Stimulated activated CD4-positive, alpha-beta T cell treated with anti-CD3 and anti-CD28 coated beads, TNF-alpha, amount 100 ng/mL, for 1 hour (primary cell): ENCODE data around the gene NECAB2.

Experiments used
- DNase-seq, 3 donors: peaks; one replicate each; pipeline ENCODE4 v3.0.0-alpha.2; 2020; ENCODE audit warnings: low read depth in 3 of 3, low spot score in 1 of 3

Gene NECAB2

GRCh38 chr16:84042879-84043485 lies 74.9 kb downstream of the NECAB2 start:
- DNase-seq, result no peak

DNA sequence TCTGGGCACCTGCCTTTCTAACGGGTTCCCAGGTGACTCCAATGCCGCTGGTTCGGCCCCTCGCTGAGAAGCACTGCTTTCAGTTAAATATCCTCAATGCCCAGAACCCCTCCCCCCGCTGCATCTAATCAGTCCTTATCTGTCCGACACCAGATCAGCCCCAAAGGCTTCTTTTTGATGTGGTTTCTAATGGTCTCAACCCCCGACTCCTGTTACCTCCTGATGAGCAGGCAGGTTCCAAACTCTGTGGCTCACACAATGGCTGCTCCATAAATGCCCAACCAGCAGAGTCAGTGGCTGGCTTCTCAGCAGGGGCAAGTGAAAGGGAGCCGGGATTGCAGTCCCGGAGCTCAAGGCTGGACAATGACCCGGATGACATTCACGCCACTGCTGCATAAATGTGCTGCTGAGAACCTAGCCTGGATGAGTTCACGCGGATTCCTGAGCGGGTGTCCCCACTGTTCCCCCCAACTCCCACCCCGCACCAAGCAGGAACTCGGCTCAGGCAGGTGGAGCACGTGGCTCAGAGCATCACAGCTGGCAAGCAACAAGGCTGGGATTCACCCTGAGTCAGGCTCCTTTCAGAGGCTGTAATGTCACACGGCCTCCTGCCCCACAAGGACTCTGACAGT lies 75.6 kb downstream of the NECAB2 start:
- DNase-seq, result no peak

DNA sequence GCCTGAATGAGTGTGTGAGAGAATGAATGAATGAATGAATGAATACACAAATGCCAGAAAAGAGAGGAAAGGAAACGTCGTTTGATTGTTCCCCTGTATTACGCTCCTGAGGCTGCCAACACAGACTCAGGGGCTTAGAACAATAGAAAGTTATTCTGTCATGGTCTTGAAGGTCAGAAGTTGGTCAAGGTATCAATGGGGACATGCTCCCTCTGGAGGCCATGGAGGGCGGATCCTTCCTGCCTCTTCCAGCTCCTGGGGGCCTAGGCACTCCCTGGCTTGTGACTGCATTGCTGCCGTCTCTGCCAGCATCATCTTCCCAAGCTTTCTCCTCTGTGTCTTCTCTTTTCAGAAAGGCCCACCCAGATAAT lies 76.1 kb downstream of the NECAB2 start:
- no peak for DNase-seq

GRCh38 chr16:84045001-84045817 lies 77.2 kb downstream of the NECAB2 start:
- no peak for DNase-seq

- DNase-seq, result no peak
Measured at GRCh38 chr16:84045818-84046470, 77.9 kb downstream of the NECAB2 start.

DNA sequence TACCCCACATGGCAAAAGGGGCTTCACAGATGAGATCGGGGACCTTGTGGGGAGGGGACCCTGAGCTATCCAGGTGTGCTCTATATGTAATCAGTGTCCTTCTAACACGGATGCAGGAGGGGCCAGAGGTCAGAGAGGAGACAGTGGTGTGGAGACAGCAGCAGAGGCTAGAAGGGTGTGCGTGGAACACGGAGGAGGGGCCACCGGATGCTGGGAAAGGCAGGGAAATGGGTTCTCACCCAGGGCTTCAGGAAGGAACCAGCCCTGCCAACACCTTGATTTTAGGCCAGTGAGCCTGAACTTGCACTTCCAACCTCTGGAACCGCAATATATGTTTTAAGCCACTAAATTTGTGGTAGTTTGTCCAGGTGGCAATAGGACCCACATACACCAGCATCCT lies 79.2 kb downstream of the NECAB2 start:
- DNase-seq, result no peak

GRCh38 chr16:84047626-84048025 lies 79.6 kb downstream of the NECAB2 start:
- DNase-seq, result no peak

DNA sequence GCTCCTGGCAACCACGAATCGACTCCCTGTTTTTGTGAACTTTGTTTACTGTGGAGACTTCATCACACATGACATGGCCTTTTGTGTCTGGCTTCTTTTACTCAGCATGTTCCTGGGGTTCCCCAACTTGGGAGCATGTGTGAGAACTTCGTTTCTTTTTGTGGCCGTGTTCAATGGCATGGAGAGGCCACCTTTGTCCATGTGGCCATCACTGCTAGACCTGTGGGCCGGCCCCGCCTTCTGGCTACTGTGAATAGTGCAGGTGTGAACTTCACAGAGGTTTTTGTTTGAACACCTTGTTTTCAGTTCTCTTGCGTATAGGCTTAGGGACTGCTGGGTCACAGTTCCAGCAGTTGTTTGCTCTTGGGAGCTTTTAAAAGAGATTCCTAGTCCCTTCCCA lies 80.2 kb downstream of the NECAB2 start:
- no peak for DNase-seq

- no peak for DNase-seq
Measured at GRCh38 chr16:84048871-84049270, 80.8 kb downstream of the NECAB2 start.

- no peak for DNase-seq
Measured at GRCh38 chr16:84049403-84050060, 81.5 kb downstream of the NECAB2 start.

DNA sequence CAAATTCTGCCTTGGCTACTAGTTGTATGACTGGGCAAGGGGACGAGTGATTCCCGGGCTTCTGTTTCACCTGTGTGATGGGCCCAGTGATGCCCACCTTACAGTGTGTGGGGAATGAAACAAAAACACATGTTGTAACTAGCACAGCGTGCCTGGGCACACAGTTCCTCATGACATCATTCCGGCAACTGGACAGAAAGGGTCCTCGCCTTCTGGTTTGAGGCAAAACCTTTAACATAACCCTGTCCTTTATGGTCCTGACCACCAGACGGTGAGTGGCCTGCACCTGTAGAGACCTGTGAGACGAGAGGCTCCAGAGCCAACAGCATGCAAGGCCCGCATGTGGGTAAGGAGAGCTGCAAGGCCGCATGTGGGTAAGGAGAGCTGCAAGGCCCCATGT lies 82.3 kb downstream of the NECAB2 start:
- no peak for DNase-seq

DNA sequence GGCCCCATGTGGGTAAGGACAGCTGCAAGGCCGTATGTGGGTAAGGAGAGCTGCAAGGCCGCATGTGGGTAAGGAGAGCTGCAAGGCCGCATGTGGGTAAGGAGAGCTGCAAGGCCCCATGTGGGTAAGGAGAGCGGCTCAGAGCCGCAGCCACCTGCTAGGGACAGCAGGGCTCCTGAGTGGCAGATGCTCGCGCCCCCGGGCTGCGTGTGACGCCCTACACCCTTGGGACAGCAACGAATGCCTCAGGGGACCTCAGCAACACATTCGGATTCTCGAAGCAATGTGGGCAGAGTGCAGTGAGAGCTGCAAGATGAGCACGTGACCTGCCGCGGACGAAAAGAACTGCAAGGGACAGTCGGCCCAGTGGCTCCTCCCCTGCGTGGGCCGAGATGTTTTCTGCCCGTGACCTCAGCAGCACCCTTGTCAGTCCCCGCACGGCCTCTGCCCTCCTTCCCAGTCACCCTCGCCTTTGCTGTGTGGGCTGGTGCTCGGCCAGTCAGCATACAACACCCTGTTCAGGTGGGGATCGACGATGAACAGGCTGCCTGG lies 84.1 kb downstream of the NECAB2 start:
- DNase-seq, result no peak
